Smooth muscle cell (in vitro differentiated cells): ENCODE measurements around the gene NEURL1B. TPM values are rescaled to one million over a fixed set of nuclear protein-coding genes. Genes with fewer than 3 reads are reported as not detected.
A peak's percentile ranks its signal among the peaks of the same experiment; 100 is the strongest.

Experiments
- DNase-seq: peaks from one replicate; lab custom pipeline; 2025; ENCODE audit not compliant: unreplicated experiment; lab: John Stamatoyannopoulos, UW
- H2AFZ ChIP-seq: fragments of 200-600 bp; sonication (generic); 2 replicates; pipeline ENCODE4 v1.6.0; 2016; ENCODE audit warnings: antibody characterized with exemption, low read depth, mild to moderate bottlenecking
- H3F3A ChIP-seq: fragments of 200-600 bp; sonication (generic); 2 replicates; pipeline ENCODE4 v1.6.0; 2017; ENCODE audit warnings: antibody characterized with exemption, low read depth
- H3K27ac ChIP-seq: fragments of 200-600 bp; sonication (generic); 2 replicates; pipeline ENCODE4 v1.5.1; 2016; ENCODE audit warnings: low read depth, mild to moderate bottlenecking
- H3K27me3 ChIP-seq: fragments of 200-600 bp; sonication (generic); 2 replicates; pipeline ENCODE4 v1.6.1; 2016; ENCODE audit warnings: low read depth, mild to moderate bottlenecking
- H3K36me3 ChIP-seq: fragments of 200-600 bp; sonication (generic); 2 replicates; pipeline ENCODE4 v1.5.1; 2016; ENCODE audit warnings: low read depth
- H3K4me1 ChIP-seq: fragments of 200-600 bp; sonication (generic); 2 replicates; pipeline ENCODE4 v1.5.1; 2016; ENCODE audit warnings: low read depth
- H3K4me2 ChIP-seq: fragments of 200-600 bp; sonication (generic); 2 replicates; pipeline ENCODE4 v1.6.0; 2016; ENCODE audit warnings: mild to moderate bottlenecking
- H3K4me3 ChIP-seq: fragments of 200-600 bp; sonication (generic); 2 replicates; pipeline ENCODE4 v1.5.1; 2016; ENCODE audit warnings: mild to moderate bottlenecking
- H3K79me2 ChIP-seq: fragments of 200-600 bp; sonication (generic); 2 replicates; pipeline ENCODE4 v1.6.0; 2016; ENCODE audit warnings: low read depth, mild to moderate bottlenecking
- H3K9ac ChIP-seq: fragments of 200-600 bp; sonication (generic); 2 replicates; pipeline ENCODE4 v1.6.0; 2016; ENCODE audit warnings: low read depth
- H3K9me3 ChIP-seq: fragments of 200-600 bp; sonication (generic); replicated peaks from 2 replicates; pipeline ENCODE4 v1.5.1; 2016; ENCODE audit warnings: low read depth
- H4K20me1 ChIP-seq: fragments of 200-600 bp; sonication (generic); 2 replicates; pipeline ENCODE4 v1.6.0; 2016; ENCODE audit warnings: low read depth
- CTCF ChIP-seq: fragments of 200-600 bp; sonication (generic); IDR thresholded peaks from 2 replicates; pipeline ENCODE4 v1.5.1; 2017; ENCODE audit warnings: borderline replicate concordance, mild to moderate bottlenecking, antibody characterized with exemption; ENCODE audit not compliant: insufficient read depth, poor library complexity, severe bottlenecking
- WGBS: methylation state at CpG from one replicate; pipeline ENCODE4 v1.1.7; 2016; ENCODE audit warnings: low lambda C conversion rate; 5-methylcytosine and 5-hydroxymethylcytosine counted together
- polyA plus RNA-seq: library from polyadenylated mRNA; unstranded; fragments of >200 nt; fragmentation: Nextera tagmentation; extraction: Ambion mirVana; gene quantifications from 2 replicates; pipeline ENCODE4 v1.2.1, GENCODE V29; 2016
- total RNA-seq: library from RNA; depleted of rRNA; stranded (reverse); fragments of >200 nt; gene quantifications from 2 replicates; pipeline ENCODE4 v1.2.3, GENCODE V29; 2014

Gene NEURL1B
- total and polyA plus RNA-seq, 2 experiments from 2014 or later = 3.7 to 10.0 TPM

GRCh38 chr5:172732201-172732865 is 91.3 kb downstream of the NEURL1B start:
- H3K4me3 ChIP-seq = no peak overlapping the region
- H3K4me2 ChIP-seq = peak overlapping the region; percentile 22
- H3K9ac ChIP-seq = peak overlapping the region; percentile 93
- DNase-seq = no peak
- no peaks in the 10 kb centered on the region for H3K9me3 ChIP-seq
- H2AFZ ChIP-seq = no peak overlapping the region
- no peaks in the 10 kb centered on the region for H4K20me1 ChIP-seq
- H3F3A ChIP-seq = peaks cover 18% of the 10 kb centered on the region
- H3K36me3 ChIP-seq = no peaks in the 10 kb centered on the region
- H3K27ac ChIP-seq = peak overlapping the region; percentile 97
- TF ChIP-seq CTCF = no peak
- 90% methylated on average over 14 of the region's 14 CpGs for WGBS
- no peaks in the 10 kb centered on the region for H3K27me3 ChIP-seq
- H3K4me1 ChIP-seq = peaks cover 13% of the 10 kb centered on the region
- H3K79me2 ChIP-seq = no peaks in the 10 kb centered on the region

- Histone ChIP-seq H4K20me1 (no peaks in the 10 kb centered on the region), H3K4me1 (peaks cover 13% of the 10 kb centered on the region), H3K79me2 (no peaks in the 10 kb centered on the region), H3F3A (peaks cover 18% of the 10 kb centered on the region), H3K9me3 (no peaks in the 10 kb centered on the region), H3K9ac (peak overlapping the region; percentile 93), H3K4me2 (peak overlapping the region; percentile 30), H3K4me3 (no peak overlapping the region), H3K27ac (peak overlapping the region; percentile 97), H3K27me3 (no peaks in the 10 kb centered on the region), H2AFZ (no peak overlapping the region), H3K36me3 (no peaks in the 10 kb centered on the region)
- peak; percentile 58 for DNase-seq
- 26% methylated on average over 16 of the region's 17 CpGs for WGBS
- no peak for TF ChIP-seq CTCF
These were observed 92.3 kb downstream of the NEURL1B start for GRCh38 chr5:172733131-172733973.

GRCh38 chr5:172733974-172734346 is 92.9 kb downstream of the NEURL1B start:
- peaks cover 13% of the 10 kb centered on the region for H3K4me1 ChIP-seq
- H3K4me2 ChIP-seq = peak overlapping the region; percentile 30
- H2AFZ ChIP-seq = no peak overlapping the region
- 37% methylated on average over 4 of the region's 4 CpGs for WGBS
- H3K27me3 ChIP-seq = no peaks in the 10 kb centered on the region
- TF ChIP-seq CTCF = no peak
- no peaks in the 10 kb centered on the region for H3K79me2 ChIP-seq
- peaks cover 18% of the 10 kb centered on the region for H3F3A ChIP-seq
- DNase-seq = no peak
- no peaks in the 10 kb centered on the region for H3K9me3 ChIP-seq
- H3K36me3 ChIP-seq = no peaks in the 10 kb centered on the region
- H3K9ac ChIP-seq = peak overlapping the region; percentile 46
- no peak overlapping the region for H3K4me3 ChIP-seq
- peak overlapping the region; percentile 97 for H3K27ac ChIP-seq
- H4K20me1 ChIP-seq = no peaks in the 10 kb centered on the region
